GM18867 (cell line): ENCODE results near the gene BASP1.
"Not testable (repeated sequence)": the region's sequence is repeated elsewhere in the genome, so short reads cannot be mapped to it uniquely, and the experiment has no call there.

Experiments
- ATAC-seq: cut with Tn5 transposase; IDR thresholded peaks from one replicate; pipeline ENCODE4 v1.9.1; 2021; ENCODE audit warnings: mild to moderate bottlenecking, moderate library complexity; ENCODE audit not compliant: unreplicated experiment

The BASP1 gene

GRCh38 chr5:17282283-17283120 is 65.1 kb downstream of the BASP1 start:
- ATAC-seq = peak; percentile 99

DNA sequence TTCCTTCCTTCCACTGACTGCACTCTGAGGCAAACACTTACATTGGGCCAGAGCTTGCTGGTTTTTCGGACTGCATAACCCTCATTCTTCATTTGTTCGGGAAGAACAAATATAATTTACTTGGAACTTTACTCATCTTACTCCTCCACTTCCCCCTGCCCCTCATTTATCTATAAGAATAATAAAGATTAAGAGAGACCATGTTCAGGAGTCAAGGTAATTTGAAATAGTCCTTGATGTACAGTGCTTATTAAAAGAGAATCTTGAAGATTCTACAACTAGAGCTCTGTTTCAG is 65.6 kb downstream of the BASP1 start:
- no peak for ATAC-seq

DNA sequence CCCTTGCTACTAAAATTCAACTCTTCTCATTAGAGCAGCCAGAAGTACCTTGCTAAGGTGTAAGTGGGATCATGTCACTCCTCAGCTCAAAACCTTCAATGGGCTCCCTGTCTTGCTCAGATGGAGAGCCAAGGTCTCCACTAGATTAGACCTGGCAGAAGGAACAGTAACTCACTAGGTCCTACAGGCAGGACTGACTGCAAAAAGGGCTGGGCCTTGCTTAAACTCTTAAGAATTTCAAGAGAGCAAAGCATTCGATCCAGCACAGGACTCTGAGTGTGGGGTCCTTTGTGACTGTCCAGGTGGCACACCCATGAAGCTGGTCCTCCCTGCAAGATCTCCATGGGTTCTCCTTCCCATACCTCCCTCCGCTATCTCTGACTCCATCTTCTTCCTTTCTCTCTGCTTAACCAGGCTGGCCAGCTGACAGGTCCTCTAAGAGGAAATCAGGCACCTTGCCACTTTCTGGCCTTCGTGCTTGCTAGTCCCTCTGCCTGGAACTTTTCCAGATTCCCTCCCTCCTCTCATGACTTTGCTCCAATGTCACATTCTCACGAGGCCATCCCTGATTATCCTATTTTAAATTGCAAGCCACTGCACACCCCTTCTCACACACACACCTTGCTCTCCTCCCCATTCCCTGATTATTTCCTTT is 70.2 kb downstream of the BASP1 start:
- ATAC-seq = no peak

DNA sequence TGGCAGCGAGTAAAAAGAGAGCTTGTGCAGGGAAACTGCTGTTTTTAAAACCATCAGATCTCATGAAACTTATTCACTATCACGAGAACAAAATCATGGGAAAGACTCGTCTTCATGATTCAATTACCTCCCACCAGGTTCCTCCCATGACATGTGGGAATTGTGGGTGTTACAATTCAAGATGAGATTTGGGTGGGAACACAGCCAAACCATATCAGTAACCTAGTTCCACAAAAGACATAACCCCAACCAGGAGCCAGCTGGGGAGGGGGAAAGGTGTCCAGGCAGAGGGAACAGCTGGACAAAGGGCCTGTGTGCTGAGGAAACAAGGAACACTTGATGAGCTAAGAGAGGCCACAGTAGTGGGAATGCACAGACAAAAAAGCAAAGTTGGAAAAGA is 71.1 kb downstream of the BASP1 start:
- ATAC-seq = no peak

GRCh38 chr5:17289681-17290539 is 72.5 kb downstream of the BASP1 start:
- no peak for ATAC-seq

DNA sequence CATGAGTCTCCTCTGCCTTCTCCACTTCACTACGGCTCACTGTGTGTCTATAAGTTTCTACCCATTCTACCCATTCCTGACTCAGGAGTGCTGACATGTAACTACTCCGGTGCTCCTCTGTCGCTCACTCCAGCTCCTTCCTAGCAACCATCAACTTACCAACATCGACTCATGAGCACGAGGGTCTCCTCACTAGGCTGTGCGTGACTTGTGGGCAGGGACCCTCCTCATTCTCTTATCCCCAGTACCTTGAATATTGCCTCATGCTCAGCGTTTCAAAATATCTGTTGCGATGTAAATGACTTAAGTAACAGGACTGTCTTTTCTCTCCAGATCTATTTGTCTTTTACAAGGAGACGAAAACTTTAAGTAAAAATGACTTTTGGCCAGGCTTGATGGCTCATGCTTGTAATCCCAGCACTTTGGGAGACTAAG is 73.1 kb downstream of the BASP1 start:
- no peak for ATAC-seq

DNA sequence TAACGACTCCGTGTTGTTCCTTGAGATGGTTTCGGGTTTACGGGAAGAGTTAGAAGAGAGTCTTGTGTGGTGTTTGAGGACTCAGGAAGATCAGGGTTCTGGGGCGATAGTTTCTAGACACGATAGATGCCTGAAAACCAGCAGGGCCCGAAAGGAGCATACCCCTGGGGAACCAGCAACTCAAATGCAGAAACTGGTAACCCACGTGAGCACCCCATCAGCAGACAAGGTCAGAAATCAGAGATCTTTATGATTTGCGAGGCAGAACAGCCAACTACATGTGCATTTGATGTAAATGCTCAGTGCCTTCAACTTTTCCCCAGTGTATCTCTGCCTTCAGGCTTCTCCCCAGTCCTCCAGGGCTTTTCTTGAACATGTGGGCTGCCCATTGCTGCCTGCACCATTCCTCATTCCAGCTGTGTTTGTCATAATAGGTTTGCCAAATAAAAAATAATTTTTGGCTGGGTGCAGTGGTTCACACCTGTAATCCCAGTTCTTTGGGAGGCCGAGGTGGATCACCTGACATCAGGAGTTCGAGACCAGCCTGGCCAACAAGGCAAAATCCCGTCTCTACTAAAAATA is 75.1 kb downstream of the BASP1 start:
- no peak for ATAC-seq

DNA sequence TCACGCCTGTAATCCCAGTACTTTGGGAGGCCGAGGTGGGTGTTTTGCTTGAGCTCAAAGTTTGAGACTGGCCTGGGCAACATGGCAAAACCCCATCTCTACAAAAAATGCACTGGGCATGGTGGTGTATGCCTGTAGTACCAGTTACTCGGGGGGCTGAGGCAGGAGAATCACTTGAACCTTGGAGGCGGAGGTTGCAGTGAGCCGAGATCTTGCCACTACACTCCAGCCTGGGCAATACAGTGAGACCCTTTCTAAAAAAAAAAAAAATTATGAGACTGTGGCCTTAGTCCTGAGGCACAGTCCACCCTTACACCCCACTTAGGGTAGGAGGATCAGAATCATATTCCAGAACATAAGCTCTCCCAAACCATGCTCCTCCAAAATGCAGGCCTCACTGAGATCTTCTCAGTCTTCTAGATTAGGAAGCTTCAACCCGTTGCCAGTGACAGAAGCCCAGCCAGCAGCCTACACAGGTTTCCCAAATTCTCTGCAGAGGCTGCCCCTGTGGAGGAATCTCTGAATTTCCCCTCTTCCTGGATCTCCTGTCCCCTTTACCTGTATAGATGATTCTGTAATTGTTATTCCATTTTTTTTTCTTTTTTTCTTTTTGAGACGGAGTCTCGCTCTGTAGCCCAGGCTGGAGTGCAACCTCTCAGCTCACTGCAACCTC is 77.3 kb downstream of the BASP1 start:
- no peak for ATAC-seq

GRCh38 chr5:17295671-17296070 is 78.2 kb downstream of the BASP1 start:
- no peak for ATAC-seq

DNA sequence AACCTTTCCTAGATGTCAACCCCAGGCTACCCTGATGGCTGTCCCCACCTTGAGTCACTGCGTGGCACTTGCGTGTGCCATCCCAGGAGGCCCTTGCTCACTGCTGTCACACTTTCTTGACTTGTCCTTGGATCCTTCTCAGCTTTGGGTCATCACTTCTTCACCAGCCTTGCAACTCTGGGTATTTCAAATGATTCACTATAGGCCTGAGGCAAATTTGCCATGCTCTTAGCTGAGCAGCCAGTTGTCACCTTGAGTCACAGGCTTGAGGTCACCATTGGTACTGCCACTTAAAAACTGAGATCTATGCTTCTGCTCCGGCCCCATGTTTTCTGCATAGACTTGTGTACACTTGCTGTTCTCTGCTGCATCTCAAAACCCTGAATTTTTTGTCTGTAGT is 84.7 kb downstream of the BASP1 start:
- ATAC-seq = no peak

DNA sequence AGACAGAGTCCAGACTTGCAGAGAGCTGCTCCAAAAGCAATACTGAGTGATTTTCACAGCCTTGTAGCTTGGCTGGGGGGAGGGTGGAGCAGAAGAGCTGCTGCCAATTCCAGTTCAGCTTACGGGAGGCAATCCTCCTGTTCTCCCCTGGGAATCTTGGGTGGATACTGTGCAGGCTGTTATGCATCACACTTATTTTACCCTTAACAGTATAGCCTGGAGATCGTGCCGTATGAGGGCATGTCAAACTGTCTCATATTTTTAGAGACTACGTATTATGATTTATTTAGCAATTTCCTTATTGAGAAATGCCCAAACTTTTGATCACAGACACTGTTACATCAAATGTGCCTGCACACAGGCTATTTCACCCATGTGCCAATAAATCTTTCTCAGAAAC is 85.2 kb downstream of the BASP1 start:
- no peak for ATAC-seq

- no peak for ATAC-seq
These were observed 86.9 kb downstream of the BASP1 start for GRCh38 chr5:17304282-17304681.

DNA sequence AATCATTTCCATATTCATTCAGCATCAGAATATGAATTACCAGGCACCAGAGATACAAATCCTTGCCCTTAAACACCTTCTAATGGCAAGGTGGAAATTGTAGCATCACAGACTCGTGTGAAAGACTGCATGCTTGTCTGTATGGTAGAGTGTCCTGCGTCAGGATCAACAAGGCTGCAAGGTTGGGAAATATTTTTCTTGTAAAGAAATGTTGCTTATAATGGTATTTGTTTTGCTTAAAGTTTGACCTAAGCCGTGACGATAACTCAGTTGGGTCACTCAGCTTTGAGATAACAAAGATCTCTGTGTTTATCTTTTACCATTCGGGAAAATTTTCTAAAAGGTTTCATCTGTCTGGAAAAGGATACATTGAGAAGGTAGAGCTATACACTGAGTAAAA is 87.6 kb downstream of the BASP1 start:
- ATAC-seq = no peak

DNA sequence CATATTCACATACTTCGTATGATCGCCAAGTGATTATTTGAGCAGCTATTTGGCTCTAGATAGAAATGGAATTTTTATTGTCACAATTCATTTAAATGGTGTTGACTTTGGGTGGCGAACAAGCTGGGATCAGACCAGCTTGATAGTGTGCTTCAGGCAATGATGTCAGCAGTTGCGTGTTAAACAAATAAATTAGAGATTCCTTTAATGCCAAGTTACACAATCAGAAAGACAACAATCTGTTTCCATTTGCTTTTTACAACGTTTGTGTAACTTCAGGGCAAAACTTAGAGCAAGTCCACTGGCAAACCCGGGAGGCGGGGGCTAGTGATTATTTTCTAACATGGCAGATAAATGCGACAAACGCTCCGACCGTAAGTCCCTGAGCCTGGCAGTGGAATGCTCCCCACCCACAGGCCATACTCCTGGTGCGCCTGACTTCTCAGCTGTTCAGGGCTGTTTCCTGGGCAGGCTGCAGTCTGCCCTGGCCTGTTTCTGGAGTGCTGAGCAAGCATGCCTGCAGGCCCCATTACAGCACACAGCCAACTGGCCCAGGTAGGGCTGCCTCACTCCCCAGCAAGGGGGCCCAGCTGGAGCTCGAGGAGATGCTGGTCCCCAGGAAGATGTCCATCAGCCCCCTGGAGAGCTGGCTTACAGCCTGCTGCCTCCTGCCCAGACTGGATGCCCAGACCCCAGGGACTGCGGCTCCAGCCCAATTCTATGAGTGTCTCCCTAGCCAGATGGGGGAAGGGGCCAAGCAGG is 88.7 kb downstream of the BASP1 start:
- ATAC-seq = no peak

DNA sequence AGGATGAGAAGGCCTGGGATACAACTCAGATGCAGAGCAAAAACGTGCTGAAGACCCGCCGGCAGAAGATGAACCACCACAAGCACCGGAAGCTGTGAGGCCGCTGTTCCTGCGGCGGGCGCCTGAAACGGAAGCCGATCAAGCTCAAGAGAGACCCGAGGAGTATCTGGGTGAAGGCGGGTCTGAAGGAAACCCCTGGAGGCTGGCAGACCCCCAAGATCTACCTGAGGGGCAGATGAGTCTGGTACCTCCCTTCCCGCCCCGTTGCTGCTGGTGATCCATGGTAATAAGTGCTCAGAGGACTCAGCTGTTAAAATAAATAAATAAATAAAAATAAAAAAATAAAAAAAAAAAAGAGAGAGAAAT is 89.3 kb downstream of the BASP1 start:
- no peak for ATAC-seq

DNA sequence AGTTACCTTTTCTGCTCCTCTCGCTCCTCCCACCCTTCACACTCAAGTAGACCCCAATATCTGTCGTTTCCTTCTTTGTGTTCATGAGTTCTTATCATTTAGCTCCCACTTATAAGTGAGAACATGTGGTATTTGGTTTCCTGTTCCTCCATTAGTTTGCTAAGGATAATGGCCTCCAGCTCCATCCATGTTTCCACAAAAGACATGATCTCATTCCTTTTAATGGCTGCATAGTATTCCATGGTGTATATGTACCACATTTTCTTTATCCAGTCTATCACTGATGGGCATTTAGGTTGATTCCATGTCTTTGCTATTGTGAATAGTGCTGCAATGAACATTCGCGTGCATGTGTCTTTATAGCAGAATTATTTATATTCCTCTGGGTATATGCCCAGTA is 90.0 kb downstream of the BASP1 start:
- not testable (repeated sequence) for ATAC-seq

DNA sequence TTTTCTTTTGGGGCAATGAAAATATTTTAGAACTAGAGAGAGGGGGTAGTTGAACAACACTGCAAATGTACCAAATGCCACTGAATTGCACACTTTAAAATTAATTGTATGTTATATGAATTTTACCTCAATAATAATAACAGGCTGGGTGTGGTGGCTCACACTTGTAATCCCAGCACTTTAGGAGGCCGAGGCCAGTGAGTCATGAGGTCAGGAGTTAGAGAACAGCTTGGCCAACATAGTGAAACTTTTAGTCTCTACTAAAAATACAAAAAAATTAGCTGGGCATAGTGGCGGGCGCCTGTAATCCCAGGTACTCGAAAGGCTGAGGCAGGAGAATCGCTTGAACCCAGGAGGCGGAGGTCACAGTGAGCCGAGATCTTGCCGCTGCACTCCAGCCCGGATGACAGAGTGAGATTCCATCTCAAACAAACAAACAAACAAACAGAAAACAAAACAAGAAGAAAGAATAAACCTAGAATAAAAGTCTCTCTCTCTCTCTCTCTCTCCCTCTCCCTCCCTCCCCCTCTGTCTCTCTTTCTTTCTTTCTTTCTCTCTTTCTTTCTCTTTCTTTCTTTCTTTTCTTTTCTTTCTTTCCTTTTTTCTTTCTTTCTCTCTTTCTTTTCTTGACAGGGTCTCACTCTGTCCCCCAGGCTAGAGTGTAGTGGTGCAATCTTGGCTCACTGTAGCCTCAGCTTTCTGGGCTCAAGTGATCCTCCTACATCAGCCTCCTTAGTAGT is 91.1 kb downstream of the BASP1 start:
- no peak for ATAC-seq

DNA sequence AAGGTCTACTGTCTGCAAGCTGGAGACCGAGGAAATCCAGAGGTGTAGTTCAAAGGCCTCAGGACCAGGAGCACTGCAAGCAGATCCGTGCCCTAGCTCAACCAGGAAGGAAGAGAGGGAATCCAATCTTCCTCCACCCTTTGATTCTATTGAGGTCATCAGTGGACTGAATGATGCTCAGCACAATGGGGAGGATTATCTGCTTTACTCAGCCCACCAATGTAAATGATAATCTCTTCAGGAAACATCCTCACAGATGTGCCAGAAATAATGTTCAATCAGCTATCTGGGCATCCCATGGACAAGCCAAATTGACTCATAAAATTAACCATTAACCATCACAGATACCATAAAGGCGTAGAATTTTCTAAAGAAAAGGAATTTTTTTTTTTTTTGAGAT is 92.0 kb downstream of the BASP1 start:
- no peak for ATAC-seq

GRCh38 chr5:17310502-17310901 is 93.1 kb downstream of the BASP1 start:
- not testable (repeated sequence) for ATAC-seq
